HFFc6 (cell line): ENCODE measurements around the gene EHBP1. TPM values are rescaled to one million over a fixed set of nuclear protein-coding genes. Genes with fewer than 3 reads are reported as not detected.

Experiments
- DNase-seq: peaks from one replicate; pipeline ENCODE4 v3.0.0-alpha.2; 2018
- H3K27ac Mint-ChIP-seq: 2 replicates; pipeline ENCODE4 v1.8.0; 2020; ENCODE audit warnings: mild to moderate bottlenecking, mixed read lengths
- H3K27me3 Mint-ChIP-seq: 2 replicates; pipeline ENCODE4 v1.8.0; 2021; ENCODE audit warnings: mild to moderate bottlenecking, moderate library complexity, mixed read lengths; ENCODE audit not compliant: insufficient read depth
- H3K36me3 Mint-ChIP-seq: 2 replicates; pipeline ENCODE4 v1.8.0; 2021; ENCODE audit warnings: low read depth, mixed read lengths
- H3K4me1 Mint-ChIP-seq: 2 replicates; pipeline ENCODE4 v1.8.0; 2020; ENCODE audit warnings: low read depth, mixed read lengths
- H3K4me3 Mint-ChIP-seq: 2 replicates; pipeline ENCODE4 v1.8.0; 2020; ENCODE audit warnings: mild to moderate bottlenecking, moderate library complexity, mixed read lengths
- H3K9me3 Mint-ChIP-seq: 2 replicates; pipeline ENCODE4 v1.8.0; 2020; ENCODE audit warnings: mild to moderate bottlenecking, mixed read lengths
- total RNA-seq, 6 experiments: library from RNA; stranded (reverse); fragmentation: NEBNext Ultra II Directional; extraction: Animal tissue kit (Norgen Biotek cat#: 25700); gene quantifications; 2 replicates in 1 of 6; 3 replicates in 5 of 6; pipeline ENCODE4 v1.2.3, GENCODE V29; 2021
- TF ChIP-seq, protein P1 (sequence below): fragments of 200-600 bp; sonication (generic); IDR thresholded peaks from 2 replicates; pipeline ENCODE4 v1.5.0; 2021; ENCODE audit warnings: antibody characterized with exemption, mild to moderate bottlenecking

Gene EHBP1
- total RNA-seq, 6 experiments from 2014 or later, result 72.7 to 87.3 (median 80.6) TPM

- H3K4me1 Mint-ChIP-seq, result peaks cover 46% of the 10 kb centered on the region
- DNase-seq, result no peak
- H3K9me3 Mint-ChIP-seq, result no peaks in the 10 kb centered on the region
- no peak overlapping the region for H3K4me3 Mint-ChIP-seq
- H3K27ac Mint-ChIP-seq, result peak overlapping the region; percentile 4; the same call in 1 of the 2 replicates
- no peaks in the 10 kb centered on the region for H3K27me3 Mint-ChIP-seq
- TF ChIP-seq, protein P1, sequence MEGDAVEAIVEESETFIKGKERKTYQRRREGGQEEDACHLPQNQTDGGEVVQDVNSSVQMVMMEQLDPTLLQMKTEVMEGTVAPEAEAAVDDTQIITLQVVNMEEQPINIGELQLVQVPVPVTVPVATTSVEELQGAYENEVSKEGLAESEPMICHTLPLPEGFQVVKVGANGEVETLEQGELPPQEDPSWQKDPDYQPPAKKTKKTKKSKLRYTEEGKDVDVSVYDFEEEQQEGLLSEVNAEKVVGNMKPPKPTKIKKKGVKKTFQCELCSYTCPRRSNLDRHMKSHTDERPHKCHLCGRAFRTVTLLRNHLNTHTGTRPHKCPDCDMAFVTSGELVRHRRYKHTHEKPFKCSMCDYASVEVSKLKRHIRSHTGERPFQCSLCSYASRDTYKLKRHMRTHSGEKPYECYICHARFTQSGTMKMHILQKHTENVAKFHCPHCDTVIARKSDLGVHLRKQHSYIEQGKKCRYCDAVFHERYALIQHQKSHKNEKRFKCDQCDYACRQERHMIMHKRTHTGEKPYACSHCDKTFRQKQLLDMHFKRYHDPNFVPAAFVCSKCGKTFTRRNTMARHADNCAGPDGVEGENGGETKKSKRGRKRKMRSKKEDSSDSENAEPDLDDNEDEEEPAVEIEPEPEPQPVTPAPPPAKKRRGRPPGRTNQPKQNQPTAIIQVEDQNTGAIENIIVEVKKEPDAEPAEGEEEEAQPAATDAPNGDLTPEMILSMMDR, result no peak
- peaks cover 8% of the 10 kb centered on the region for H3K36me3 Mint-ChIP-seq
Observed at GRCh38 chr2:62941413-62941812, 235.9 kb downstream of the EHBP1 start.

GRCh38 chr2:62944362-62944761, 238.8 kb downstream of the EHBP1 start:
- Mint-ChIP-seq H3K4me3 (no peak overlapping the region), H3K36me3 (peaks cover 8% of the 10 kb centered on the region; the same call in 1 of the 2 replicates), H3K4me1 (peaks cover 18% of the 10 kb centered on the region), H3K27ac (no peak overlapping the region), H3K27me3 (no peaks in the 10 kb centered on the region), H3K9me3 (no peaks in the 10 kb centered on the region)
- TF ChIP-seq, protein P1, result no peak
- DNase-seq, result no peak

GRCh38 chr2:62947403-62947802, 241.9 kb downstream of the EHBP1 start:
- H3K4me1 Mint-ChIP-seq, result no peaks in the 10 kb centered on the region

GRCh38 chr2:62956651-62957050, 251.1 kb downstream of the EHBP1 start:
- no peak overlapping the region for H3K27ac Mint-ChIP-seq
- H3K9me3 Mint-ChIP-seq, result no peaks in the 10 kb centered on the region
- DNase-seq, result no peak
- no peak overlapping the region for H3K4me3 Mint-ChIP-seq
- H3K27me3 Mint-ChIP-seq, result no peaks in the 10 kb centered on the region
- no peaks in the 10 kb centered on the region for H3K4me1 Mint-ChIP-seq
- TF ChIP-seq, protein P1, result no peak
- H3K36me3 Mint-ChIP-seq, result peaks cover 22% of the 10 kb centered on the region

More at GRCh38 chr2:62947403-62947802, 241.9 kb downstream of the EHBP1 start:
- Mint-ChIP-seq H3K4me3 (no peak overlapping the region), H3K36me3 (peaks cover 5% of the 10 kb centered on the region), H3K9me3 (no peaks in the 10 kb centered on the region), H3K27ac (no peak overlapping the region), H3K27me3 (no peaks in the 10 kb centered on the region; the same call in 1 of the 2 replicates)
- DNase-seq, result no peak
- TF ChIP-seq, protein P1, result no peak

- Mint-ChIP-seq H3K4me3 (no peak overlapping the region), H3K4me1 (no peaks in the 10 kb centered on the region), H3K27ac (no peak overlapping the region), H3K36me3 (peaks cover 18% of the 10 kb centered on the region), H3K27me3 (no peaks in the 10 kb centered on the region), H3K9me3 (no peaks in the 10 kb centered on the region)
- TF ChIP-seq, protein P1, result no peak
- no peak for DNase-seq
Observed at GRCh38 chr2:62958206-62958605, 252.7 kb downstream of the EHBP1 start.

- H3K4me1 Mint-ChIP-seq, result no peaks in the 10 kb centered on the region
- H3K9me3 Mint-ChIP-seq, result no peaks in the 10 kb centered on the region
- peaks cover 9% of the 10 kb centered on the region for H3K36me3 Mint-ChIP-seq
- TF ChIP-seq, protein P1, result no peak
- H3K4me3 Mint-ChIP-seq, result no peak overlapping the region
- no peaks in the 10 kb centered on the region for H3K27me3 Mint-ChIP-seq
- DNase-seq, result no peak
- H3K27ac Mint-ChIP-seq, result no peak overlapping the region
Observed at GRCh38 chr2:62964050-62964449, 258.5 kb downstream of the EHBP1 start.
